Measurements from ENCODE around the gene SDCCAG8.

Gene SDCCAG8

GRCh38 chr1:243441601-243442000 lies 185.8 kb downstream of the SDCCAG8 start:
- Histone ChIP-seq H3K36me3 (ENCODE audit: control insufficient read depth, insufficient read depth, low read length) (no peaks in the 10 kb centered on the region), H3K9me3 (ENCODE audit: control insufficient read depth, low read length) (no peaks in the 10 kb centered on the region), H3K4me3 (ENCODE audit: low read length) (no peak overlapping the region), H3K9ac (ENCODE audit: low read length) (no peak overlapping the region), H3K27me3 (ENCODE audit: control insufficient read depth, insufficient read depth, low read length) (no peaks in the 10 kb centered on the region), H3K4me1 (ENCODE audit: control insufficient read depth, insufficient read depth, low read length) (no peaks in the 10 kb centered on the region)

DNA sequence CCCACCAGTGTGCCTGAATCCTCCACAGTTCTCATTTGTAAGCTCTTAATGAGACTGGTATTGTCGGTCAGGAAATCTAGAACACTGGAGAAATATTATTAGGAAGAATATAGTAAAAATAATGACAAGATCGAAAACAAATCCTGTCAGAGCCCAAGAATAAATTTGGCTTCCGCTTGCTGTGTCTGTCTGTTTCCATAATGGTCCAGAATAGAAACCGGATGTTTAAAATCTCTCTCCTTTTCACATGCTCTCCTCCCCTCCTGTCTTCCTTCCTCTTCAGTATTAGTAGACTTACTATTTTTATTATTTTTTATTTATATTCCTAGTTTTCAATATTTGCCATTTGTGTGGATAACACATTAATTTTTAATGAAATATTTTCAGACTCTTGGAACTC lies 187.7 kb downstream of the SDCCAG8 start:
- H3K4me3 ChIP-seq (ENCODE audit: low read length) = no peak overlapping the region
- H3K9ac ChIP-seq (ENCODE audit: low read length) = no peak overlapping the region
- no peaks in the 10 kb centered on the region for H3K27me3 ChIP-seq (ENCODE audit: control insufficient read depth, insufficient read depth, low read length)
- H3K36me3 ChIP-seq (ENCODE audit: control insufficient read depth, insufficient read depth, low read length) = no peaks in the 10 kb centered on the region
- H3K4me1 ChIP-seq (ENCODE audit: control insufficient read depth, insufficient read depth, low read length) = peaks cover 5% of the 10 kb centered on the region
- no peaks in the 10 kb centered on the region for H3K9me3 ChIP-seq (ENCODE audit: control insufficient read depth, low read length)

DNA sequence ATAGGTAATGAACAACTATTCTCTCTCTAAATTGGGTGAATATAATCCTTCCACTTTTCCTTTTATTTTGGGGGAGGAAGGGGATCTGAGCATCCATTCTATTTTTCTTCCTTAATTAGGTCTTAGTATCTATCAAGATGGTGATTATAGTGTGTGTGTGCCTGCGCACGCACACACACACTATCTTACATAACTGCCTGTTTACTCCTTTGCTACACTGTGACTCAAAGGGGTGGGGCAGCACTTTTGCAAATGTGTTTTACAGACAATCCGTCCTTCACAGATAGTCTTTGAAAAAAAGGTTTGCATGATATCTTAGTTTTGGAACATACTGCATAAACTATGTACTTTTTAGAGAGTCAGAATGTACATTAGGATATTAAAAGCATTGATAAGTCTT lies 191.5 kb downstream of the SDCCAG8 start:
- H3K4me1 ChIP-seq (ENCODE audit: control insufficient read depth, insufficient read depth, low read length) = peaks cover 5% of the 10 kb centered on the region
- no peaks in the 10 kb centered on the region for H3K9me3 ChIP-seq (ENCODE audit: control insufficient read depth, low read length)
- no peak overlapping the region for H3K4me3 ChIP-seq (ENCODE audit: low read length)
- H3K27me3 ChIP-seq (ENCODE audit: control insufficient read depth, insufficient read depth, low read length) = no peaks in the 10 kb centered on the region
- H3K36me3 ChIP-seq (ENCODE audit: control insufficient read depth, insufficient read depth, low read length) = no peaks in the 10 kb centered on the region
- no peak overlapping the region for H3K9ac ChIP-seq (ENCODE audit: low read length)

DNA sequence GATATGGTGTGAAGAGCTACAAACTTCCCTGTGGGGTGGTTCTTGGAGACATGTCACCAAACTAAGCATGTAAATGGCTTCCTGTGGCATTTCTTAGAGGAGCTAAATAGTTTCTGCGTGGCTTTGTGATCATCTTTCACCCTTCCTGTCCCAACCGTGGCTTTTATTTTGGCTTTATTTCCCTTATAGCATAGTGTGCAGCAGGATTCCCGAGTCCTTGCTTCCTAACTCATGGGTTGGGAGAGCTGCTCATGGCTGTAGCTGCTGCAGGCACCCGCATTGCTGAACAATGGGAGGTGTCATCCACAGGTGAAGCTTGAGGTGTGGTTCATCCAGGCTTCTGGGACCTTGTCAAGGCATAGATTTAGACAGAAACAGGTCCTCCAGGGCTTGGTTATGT lies 192.0 kb downstream of the SDCCAG8 start:
- H3K9me3 ChIP-seq (ENCODE audit: control insufficient read depth, low read length) = no peaks in the 10 kb centered on the region
- no peak overlapping the region for H3K9ac ChIP-seq (ENCODE audit: low read length)
- H3K27me3 ChIP-seq (ENCODE audit: control insufficient read depth, insufficient read depth, low read length) = no peaks in the 10 kb centered on the region
- no peak overlapping the region for H3K4me3 ChIP-seq (ENCODE audit: low read length)
- no peaks in the 10 kb centered on the region for H3K36me3 ChIP-seq (ENCODE audit: control insufficient read depth, insufficient read depth, low read length)
- peaks cover 5% of the 10 kb centered on the region for H3K4me1 ChIP-seq (ENCODE audit: control insufficient read depth, insufficient read depth, low read length)

DNA sequence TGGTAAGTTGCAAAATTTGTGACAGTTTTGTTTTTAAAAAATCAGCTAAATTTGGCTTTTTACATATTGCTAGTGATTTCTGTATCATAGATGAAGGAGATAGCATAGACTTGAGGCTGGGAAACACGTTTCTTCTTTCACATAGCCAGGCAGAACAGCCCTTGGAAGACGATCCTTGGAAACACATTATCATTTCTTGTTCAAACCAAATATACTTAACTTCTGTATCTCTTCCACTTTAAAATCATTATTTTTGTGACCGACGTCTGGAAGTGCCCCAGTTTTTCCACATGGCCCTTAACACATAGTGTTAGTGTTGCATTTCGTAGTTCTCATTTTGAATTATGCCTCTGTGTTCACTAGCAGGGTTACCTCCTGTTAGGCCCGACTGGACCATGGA lies 193.5 kb downstream of the SDCCAG8 start:
- Histone ChIP-seq H3K4me3 (ENCODE audit: low read length) (no peak overlapping the region), H3K36me3 (ENCODE audit: control insufficient read depth, insufficient read depth, low read length) (no peaks in the 10 kb centered on the region), H3K9me3 (ENCODE audit: control insufficient read depth, low read length) (no peaks in the 10 kb centered on the region), H3K4me1 (ENCODE audit: control insufficient read depth, insufficient read depth, low read length) (peaks cover 5% of the 10 kb centered on the region), H3K27me3 (ENCODE audit: control insufficient read depth, insufficient read depth, low read length) (no peaks in the 10 kb centered on the region), H3K9ac (ENCODE audit: low read length) (no peak overlapping the region)

- H3K27me3 ChIP-seq (ENCODE audit: control insufficient read depth, insufficient read depth, low read length) = no peaks in the 10 kb centered on the region
- no peaks in the 10 kb centered on the region for H3K9me3 ChIP-seq (ENCODE audit: control insufficient read depth, low read length)
- H3K9ac ChIP-seq (ENCODE audit: low read length) = no peak overlapping the region
- peaks cover 5% of the 10 kb centered on the region for H3K4me1 ChIP-seq (ENCODE audit: control insufficient read depth, insufficient read depth, low read length)
- no peak overlapping the region for H3K4me3 ChIP-seq (ENCODE audit: low read length)
- no peaks in the 10 kb centered on the region for H3K36me3 ChIP-seq (ENCODE audit: control insufficient read depth, insufficient read depth, low read length)
Observed at GRCh38 chr1:243452092-243452491, 196.3 kb downstream of the SDCCAG8 start.

GRCh38 chr1:243454328-243454997 lies 198.6 kb downstream of the SDCCAG8 start:
- no peaks in the 10 kb centered on the region for H3K27me3 ChIP-seq (ENCODE audit: control insufficient read depth, insufficient read depth, low read length)
- H3K9ac ChIP-seq (ENCODE audit: low read length) = no peak overlapping the region

GRCh38 chr1:243455760-243456651 lies 200.2 kb downstream of the SDCCAG8 start:
- Histone ChIP-seq H3K27me3 (ENCODE audit: control insufficient read depth, insufficient read depth, low read length) (no peaks in the 10 kb centered on the region), H3K9me3 (ENCODE audit: control insufficient read depth, low read length) (no peaks in the 10 kb centered on the region), H3K9ac (ENCODE audit: low read length) (no peak overlapping the region), H3K4me1 (ENCODE audit: control insufficient read depth, insufficient read depth, low read length) (no peaks in the 10 kb centered on the region), H3K36me3 (ENCODE audit: control insufficient read depth, insufficient read depth, low read length) (no peaks in the 10 kb centered on the region), H3K4me3 (ENCODE audit: low read length) (no peak overlapping the region)

More at GRCh38 chr1:243454328-243454997, 198.6 kb downstream of the SDCCAG8 start:
- no peak overlapping the region for H3K4me3 ChIP-seq (ENCODE audit: low read length)
- H3K36me3 ChIP-seq (ENCODE audit: control insufficient read depth, insufficient read depth, low read length) = no peaks in the 10 kb centered on the region
- no peaks in the 10 kb centered on the region for H3K4me1 ChIP-seq (ENCODE audit: control insufficient read depth, insufficient read depth, low read length)
- H3K9me3 ChIP-seq (ENCODE audit: control insufficient read depth, low read length) = no peaks in the 10 kb centered on the region

DNA sequence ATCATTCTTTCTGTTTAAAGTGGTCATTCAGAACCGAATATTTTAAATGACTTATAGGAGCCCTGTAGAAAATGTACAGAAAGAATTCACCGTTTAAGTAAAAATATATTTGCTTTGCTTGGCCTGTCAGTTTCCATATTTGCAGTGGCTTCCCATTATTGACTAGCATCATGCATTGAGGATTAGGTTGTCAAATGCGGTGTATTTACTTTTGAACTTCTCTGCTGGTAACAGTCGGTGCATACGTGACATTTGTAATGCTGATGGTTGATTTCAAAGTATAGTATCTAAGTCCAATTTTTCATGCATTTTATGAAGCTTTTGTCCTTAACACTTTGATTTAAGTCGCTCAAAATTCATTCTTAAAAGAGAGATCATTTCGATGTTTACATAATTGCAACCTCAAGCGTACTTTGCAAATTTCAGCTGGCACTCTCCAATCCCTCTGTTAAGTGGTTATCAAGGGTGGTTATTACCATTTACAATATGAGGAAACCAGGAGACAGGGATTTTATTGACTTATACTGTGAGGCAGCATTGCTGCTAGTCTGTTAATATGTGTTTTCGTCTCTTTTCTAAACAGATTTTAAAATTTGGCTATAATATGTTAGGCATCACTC lies 201.6 kb downstream of the SDCCAG8 start:
- H3K27me3 ChIP-seq (ENCODE audit: control insufficient read depth, insufficient read depth, low read length) = no peaks in the 10 kb centered on the region

DNA sequence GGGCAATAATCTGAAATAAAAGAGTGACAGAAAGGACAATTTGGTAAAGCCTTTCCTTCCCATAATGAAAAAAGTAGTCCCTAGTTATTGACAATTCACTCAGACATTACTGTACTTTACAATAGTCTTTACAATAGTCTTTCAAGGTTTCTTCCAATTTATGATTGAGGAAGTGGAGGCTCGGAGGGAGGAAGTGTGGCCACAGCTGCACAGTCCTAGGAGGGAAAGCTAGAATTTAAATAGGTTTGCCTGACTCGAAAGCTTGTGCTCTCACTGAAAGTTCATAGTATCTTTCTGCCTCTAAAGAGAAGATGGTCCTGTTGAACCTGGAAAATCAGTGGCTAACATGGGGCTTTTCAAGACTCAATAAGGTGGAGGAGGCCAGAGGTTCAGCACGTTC lies 203.2 kb downstream of the SDCCAG8 start:
- Histone ChIP-seq H3K36me3 (ENCODE audit: control insufficient read depth, insufficient read depth, low read length) (no peaks in the 10 kb centered on the region), H3K9me3 (ENCODE audit: control insufficient read depth, low read length) (no peaks in the 10 kb centered on the region), H3K4me1 (ENCODE audit: control insufficient read depth, insufficient read depth, low read length) (no peaks in the 10 kb centered on the region), H3K4me3 (ENCODE audit: low read length) (no peak overlapping the region), H3K27me3 (ENCODE audit: control insufficient read depth, insufficient read depth, low read length) (no peaks in the 10 kb centered on the region), H3K9ac (ENCODE audit: low read length) (no peak overlapping the region)

More for the DNA sequence above, 201.6 kb downstream of the SDCCAG8 start:
- H3K9me3 ChIP-seq (ENCODE audit: control insufficient read depth, low read length) = no peaks in the 10 kb centered on the region
- H3K36me3 ChIP-seq (ENCODE audit: control insufficient read depth, insufficient read depth, low read length) = no peaks in the 10 kb centered on the region
- no peaks in the 10 kb centered on the region for H3K4me1 ChIP-seq (ENCODE audit: control insufficient read depth, insufficient read depth, low read length)
- H3K9ac ChIP-seq (ENCODE audit: low read length) = no peak overlapping the region
- H3K4me3 ChIP-seq (ENCODE audit: low read length) = no peak overlapping the region

- Histone ChIP-seq H3K9me3 (ENCODE audit: control insufficient read depth, low read length) (no peaks in the 10 kb centered on the region), H3K4me1 (ENCODE audit: control insufficient read depth, insufficient read depth, low read length) (no peaks in the 10 kb centered on the region), H3K36me3 (ENCODE audit: control insufficient read depth, insufficient read depth, low read length) (no peaks in the 10 kb centered on the region), H3K9ac (ENCODE audit: low read length) (no peak overlapping the region), H3K4me3 (ENCODE audit: low read length) (no peak overlapping the region), H3K27me3 (ENCODE audit: control insufficient read depth, insufficient read depth, low read length) (no peaks in the 10 kb centered on the region)
Observed at GRCh38 chr1:243461700-243462099, 205.9 kb downstream of the SDCCAG8 start.

Measured in mucosa of stomach (tissue), 1 donor.